ENCODE measurements around the gene B4GALT6. TPM values are rescaled to one million over a fixed set of nuclear protein-coding genes. Genes with fewer than 3 reads are reported as not detected.

The B4GALT6 gene
- polyA plus RNA-seq, 1 donor, result 11.6 TPM

GRCh38 chr18:31658670-31659575 lies 25.5 kb downstream of the B4GALT6 start:
- DNase-seq, result peak; percentile 30

GRCh38 chr18:31657823-31658669 lies 26.3 kb downstream of the B4GALT6 start:
- DNase-seq, result no peak

DNA sequence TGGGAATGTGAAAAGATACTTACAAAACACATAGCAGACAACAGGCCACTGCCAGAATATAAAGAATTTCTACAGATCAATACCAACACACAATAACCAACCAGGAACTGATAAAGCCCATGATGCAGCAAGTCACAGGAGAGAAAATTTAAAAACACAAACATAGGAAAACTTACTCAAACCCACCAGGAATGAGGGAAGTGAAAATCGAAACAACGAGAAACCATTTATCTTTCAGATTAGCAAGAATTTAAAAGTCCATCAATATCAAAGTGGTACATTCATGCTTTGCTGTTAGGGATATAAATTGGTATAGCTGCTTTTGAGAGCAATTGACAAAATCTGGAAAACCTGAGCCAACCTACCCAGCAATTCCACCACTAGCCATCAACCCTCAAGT lies 27.6 kb downstream of the B4GALT6 start:
- no peak for DNase-seq

GRCh38 chr18:31655354-31655753 lies 29.0 kb downstream of the B4GALT6 start:
- no peak for DNase-seq

DNA sequence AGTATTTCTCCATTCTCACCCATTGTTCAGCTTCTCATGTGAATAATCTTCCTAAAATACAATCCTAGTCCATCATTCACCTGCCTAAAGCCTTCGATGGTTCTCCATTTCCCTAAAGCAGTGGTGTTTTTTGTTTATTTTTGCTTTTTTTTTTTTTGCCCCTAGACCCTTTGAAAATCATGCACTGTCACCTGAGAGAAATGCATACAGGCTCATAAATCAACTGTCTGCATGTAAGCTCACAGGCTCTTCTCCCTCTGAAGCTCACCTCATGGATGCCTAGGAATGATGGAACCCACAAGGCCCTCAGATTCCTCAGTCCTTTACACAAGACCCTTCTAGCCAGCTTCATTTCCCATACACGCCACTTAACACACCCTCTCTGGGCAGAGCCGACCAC lies 31.5 kb downstream of the B4GALT6 start:
- no peak for DNase-seq

GRCh38 chr18:31652357-31652756 lies 32.0 kb downstream of the B4GALT6 start:
- DNase-seq, result no peak

- DNase-seq, result no peak
Observed at GRCh38 chr18:31651369-31651768, 33.0 kb downstream of the B4GALT6 start.

DNA sequence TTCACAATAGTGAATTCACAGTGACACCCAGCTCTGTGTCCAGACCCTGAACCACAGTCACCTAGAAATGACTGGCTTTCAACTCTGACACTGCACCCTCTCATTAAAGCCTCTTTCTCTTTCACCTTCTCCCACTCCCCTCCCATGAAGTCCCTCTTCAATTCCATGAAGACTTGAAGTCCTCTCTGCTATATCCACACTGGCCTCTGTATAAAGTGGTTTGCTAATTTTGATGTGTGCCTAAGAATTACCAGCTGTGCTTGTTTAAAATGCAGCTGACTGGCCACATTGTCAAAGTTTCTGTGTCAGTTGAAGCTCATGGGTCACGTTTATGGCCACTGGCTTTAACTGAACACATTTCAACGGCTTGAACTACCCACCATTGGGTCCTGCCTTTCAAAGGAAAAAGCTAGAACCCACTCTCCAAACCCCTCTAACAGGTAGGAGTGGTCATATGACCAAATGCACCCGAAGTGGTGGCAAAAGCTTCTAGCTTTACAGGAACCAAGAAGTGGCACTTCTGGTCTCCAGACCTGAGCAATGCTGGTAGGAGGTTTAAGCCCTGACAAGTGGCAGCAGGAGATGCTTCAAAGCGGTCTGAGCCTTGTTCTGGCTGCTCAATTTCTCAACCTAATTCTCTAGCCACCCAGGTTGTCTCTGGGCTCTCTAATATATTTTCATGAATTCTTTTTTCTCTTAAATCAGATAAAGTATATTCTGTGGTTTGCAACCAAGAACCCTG lies 34.2 kb downstream of the B4GALT6 start:
- no peak for DNase-seq

GRCh38 chr18:31649449-31649848 lies 34.9 kb downstream of the B4GALT6 start:
- no peak for DNase-seq

DNA sequence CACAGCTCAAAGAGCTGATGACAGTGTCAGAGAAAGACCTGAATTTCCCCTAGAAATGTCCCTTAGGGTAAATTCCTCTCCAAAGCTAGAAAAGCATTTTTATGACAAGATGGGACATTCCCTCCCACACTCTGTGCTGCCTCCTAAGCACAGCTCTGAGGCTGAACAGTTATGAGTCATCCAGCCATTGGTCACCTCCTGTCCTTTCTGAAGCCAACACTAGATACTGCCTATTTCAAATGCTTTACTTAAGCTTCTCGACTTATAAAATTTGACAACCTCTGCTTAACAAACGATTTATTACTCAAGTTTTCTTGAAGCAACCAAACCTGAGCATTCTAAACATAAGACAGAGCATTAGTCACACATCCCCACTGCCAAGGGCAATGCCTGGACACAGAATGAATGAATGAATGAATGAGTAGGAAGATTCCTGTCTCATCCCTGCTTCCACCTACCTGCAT lies 35.4 kb downstream of the B4GALT6 start:
- no peak for DNase-seq

- DNase-seq, result no peak
Observed at GRCh38 chr18:31648458-31648857, 35.9 kb downstream of the B4GALT6 start.

- DNase-seq, result peak; percentile 38
Observed at GRCh38 chr18:31647127-31647753, 37.1 kb downstream of the B4GALT6 start.

- DNase-seq, result no peak
Observed at GRCh38 chr18:31646332-31647126, 37.9 kb downstream of the B4GALT6 start.

DNA sequence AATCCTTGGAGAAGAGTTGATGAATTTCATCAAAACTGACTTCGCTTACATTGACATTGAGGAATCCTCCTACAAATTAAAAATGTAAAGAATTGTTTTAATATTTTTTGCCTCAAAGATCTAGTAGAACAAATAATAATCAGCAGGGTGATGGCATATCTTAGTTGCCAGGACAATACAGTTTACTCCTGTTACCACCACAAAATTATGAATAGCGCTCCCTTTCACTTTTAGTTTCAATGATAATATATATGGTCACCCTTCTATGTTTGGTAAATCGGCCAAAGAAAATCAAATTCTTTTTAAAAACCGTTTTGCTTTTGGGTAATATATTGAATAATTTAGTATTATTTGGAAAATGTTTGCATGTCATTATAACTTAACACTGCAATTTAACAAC lies 39.0 kb downstream of the B4GALT6 start:
- DNase-seq, result no peak

- no peak for DNase-seq
Observed at GRCh38 chr18:31643003-31643402, 41.4 kb downstream of the B4GALT6 start.

- DNase-seq, result no peak
Observed at GRCh38 chr18:31637445-31637844, 46.9 kb downstream of the B4GALT6 start.

DNA sequence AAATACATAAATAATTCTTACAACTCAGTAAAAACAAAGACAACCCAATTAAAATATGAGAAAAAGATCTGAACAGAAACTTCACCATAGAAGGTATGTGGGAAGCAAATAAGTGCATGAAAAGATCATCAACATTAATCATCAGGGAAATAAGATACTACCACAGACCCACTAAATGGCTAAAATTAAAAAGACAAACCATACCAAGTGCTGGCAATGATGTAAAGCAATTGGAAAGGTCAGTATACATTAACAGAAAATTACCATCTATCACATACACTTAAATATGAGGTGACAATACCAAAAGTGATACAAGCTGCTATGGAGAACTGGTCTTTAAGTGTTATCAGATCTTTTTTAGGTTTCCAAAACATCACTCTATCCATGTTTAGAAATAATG lies 48.0 kb downstream of the B4GALT6 start:
- no peak for DNase-seq

DNA sequence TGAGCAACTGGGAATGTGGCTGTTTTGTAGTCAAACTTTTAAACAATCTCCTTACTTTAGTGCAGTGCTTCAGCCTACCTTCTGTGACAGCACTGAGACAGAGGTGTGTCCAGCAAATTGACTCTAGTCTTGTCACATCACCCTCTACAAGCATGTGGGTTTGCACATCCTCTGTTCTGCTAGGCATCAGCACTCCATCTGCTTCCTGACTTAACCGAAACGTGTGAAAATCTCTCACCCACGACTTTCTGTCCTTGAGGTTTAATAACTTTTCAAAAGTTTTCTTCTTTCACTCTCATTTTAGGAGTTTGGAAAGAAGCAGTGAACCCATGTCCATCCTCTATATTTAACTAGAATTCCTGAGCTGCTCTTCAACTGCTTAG lies 50.1 kb downstream of the B4GALT6 start:
- no peak for DNase-seq

GRCh38 chr18:31633392-31634330 lies 50.7 kb downstream of the B4GALT6 start:
- no peak for DNase-seq

DNA sequence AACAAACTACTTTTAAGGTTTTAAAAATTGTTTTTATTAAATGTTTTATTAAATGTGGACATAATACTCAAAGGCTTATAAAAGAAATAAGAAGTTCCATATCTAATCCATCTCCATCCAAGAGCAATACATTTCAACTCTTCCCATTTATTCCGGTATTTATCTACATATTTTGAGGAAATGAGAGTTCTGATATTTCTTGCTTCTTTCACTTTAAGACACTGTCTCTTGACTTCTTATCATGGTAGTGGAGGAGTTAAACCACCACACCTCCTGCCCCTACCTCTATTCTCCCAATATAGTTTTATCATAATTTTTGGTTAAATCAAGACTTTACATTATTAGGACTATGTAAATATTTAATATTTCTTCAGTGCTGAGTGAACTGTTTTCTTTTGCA lies 52.0 kb downstream of the B4GALT6 start:
- DNase-seq, result no peak

All from hindlimb muscle (tissue), 1 donor.